ENCODE measurements around the gene DYNC1LI1.
"Not testable (repeated sequence)": the region's sequence is repeated elsewhere in the genome, so short reads cannot be mapped to it uniquely, and the experiment has no call there.

The DYNC1LI1 gene

GRCh38 chr3:32583708-32584107, 13.1 kb upstream of the DYNC1LI1 start:
- no peak for DNase-seq

- DNase-seq = not testable (repeated sequence)
Measured at GRCh38 chr3:32578669-32579068, 8.0 kb upstream of the DYNC1LI1 start.

DNA sequence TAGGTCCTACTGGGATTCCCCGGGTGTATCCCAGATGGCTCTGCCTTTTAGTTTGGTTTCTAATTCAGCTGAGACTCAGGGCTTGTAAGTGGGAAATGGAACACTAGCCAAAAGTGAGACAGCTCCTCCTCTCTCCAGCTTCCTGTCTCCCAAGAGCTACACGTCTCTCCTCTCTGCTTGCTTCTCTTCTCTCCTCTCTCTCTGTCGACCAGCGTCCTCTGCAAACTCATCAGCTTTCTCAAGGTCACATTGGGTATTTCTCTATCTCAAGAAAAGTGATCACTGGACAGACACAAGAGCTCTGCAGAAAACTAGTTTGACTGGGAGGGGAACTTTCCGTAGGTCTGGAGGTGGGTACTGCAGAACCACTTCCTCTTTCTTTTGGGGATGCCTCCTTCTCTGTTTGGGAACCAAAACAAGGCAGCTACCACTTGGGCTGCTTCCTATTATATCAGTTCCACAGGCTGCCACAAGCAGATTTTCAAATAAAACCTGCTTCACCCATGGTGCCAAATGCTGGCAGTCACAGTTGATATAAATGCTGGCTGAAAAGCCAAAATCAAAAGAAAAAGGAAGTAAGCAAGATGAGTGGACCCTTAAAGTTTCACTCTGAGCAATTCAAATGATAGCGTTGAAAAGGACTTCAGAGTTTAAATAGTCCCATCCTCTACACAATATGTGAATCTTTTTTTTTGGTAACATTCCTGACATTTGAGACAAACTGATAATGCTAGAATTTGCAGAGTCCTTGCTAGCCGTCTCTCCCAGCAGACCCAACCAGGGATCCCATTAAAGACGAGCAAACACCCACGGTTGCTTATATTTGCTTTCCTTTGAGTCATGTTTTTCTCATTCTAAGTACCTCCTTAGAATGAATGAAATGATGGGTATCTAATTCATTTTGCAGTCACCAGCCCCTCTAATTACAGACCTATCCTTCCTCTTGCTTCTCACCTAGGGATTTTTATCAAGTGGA, 7.2 kb upstream of the DYNC1LI1 start:
- DNase-seq = peak in 6 of 14 donors; percentile 1 to 45 (median 20)

DNA sequence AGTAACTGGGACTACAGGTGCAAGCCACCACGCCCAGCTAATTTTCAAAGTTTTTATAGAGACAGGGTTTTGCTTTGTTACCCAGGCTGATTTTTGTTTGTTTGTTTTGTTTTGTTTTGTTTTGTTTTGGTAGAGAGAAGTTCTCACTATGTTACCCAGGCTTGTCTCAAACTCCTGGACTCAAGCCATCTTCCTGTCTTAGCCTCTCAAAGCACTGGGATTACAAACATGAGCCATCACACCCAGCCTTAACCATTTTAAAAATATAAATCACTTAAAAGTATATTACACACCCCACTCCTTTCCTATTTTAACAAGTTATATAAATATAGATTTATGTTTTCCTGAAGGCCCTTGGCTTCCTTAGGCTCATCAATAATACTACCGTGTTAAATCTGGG, 6.5 kb upstream of the DYNC1LI1 start:
- DNase-seq = no peak

DNA sequence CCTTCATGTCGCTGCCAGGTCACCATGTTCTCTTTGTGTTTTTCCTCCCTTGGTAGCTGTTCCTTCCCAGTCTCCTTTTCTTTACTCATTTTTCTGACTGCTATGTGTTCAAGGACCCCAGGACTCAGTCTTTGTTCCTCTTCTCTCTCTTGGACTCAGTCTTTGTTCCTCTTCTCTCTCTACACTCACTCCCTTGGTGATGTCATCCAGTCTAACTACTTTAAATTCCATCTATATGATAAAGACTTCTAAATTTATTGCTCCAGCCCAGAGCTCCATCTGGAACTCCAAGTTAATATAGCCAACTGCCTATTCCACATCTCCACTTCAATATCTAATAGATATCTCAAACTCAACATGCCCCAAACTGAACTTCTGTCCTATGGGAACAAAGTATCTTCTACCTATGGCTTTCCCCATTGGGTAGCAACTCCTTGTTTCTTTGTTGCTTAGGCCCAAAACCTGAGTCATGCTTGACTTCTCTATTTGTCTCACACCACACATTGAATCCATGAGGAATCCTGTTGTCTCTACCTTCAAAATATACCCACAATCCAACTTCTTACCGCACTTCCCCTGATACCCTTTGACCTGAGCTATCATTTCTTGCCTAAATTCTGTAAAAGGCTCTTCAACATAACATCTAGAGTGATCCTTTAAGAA, 4.9 kb upstream of the DYNC1LI1 start:
- DNase-seq = no peak

GRCh38 chr3:32571192-32571485, 481 bp upstream of the DYNC1LI1 start:
- peak in 2 of 14 donors; percentile 92 to 96 for DNase-seq

DNA sequence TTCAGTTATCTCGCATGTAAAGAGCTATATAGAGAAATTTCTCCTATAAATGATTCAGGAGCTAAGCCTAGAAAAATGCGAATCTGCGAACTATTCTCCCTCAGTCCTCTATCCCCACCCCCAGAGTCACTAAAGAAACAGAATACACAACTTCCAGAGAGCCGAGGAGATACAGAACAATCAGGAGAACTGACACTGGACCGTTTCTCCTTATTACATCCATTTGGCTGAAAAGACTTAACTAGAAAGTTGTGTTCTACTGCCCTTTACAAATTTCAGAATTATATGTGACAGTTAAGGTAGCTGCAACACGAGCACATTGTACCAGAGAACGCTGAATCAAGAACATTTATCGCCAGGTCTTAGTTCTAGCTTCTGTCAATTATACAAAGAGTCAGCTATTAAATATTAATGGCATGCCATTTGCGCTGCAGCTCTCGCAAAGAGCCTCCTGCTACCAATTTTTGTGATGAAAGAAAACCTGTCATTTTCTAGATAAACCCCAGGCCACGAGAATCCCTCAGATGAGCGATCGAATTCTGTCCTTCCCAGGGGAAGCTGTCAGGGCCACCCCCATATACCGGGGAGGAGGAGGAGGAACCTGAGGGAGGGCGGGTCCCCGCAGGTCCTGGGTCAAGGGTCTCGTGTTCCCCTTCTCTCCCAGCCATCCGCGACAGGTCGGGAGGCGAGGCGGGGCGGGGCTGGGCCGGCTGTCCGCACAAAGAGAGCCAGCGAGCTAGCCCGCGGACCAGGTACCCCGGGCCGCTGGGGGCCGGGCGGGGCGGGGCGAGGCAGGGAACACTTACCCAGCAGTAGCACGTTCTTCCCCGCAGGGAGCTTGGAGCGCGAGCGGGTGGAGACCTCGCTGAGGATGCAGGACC, 878 bp downstream of the DYNC1LI1 start:
- DNase-seq = peak in 13 of 14 donors; percentile 18 to 86 (median 76)

GRCh38 chr3:32568953-32569352, 1.7 kb downstream of the DYNC1LI1 start:
- no peak for DNase-seq

DNA sequence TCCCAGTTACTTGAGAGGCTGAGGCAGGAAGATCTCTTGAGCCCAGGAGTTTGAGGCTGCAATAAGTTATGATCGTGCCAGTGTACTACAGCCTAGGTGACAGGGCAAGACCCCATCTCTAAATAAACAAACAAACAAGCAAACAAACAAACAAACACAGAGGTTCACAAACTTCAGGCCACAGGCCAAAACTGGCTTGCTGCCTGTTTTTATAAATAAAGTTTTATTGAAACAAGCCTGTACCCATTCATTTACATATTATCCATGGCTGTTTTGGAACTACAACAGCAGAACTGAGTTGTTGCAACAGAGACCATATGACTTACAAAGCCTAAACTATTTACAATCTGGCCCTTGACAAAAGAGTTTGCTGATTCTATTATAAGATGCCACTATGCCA, 6.5 kb downstream of the DYNC1LI1 start:
- DNase-seq = no peak

- no peak for DNase-seq
Measured at GRCh38 chr3:32562640-32563039, 8.0 kb downstream of the DYNC1LI1 start.

DNA sequence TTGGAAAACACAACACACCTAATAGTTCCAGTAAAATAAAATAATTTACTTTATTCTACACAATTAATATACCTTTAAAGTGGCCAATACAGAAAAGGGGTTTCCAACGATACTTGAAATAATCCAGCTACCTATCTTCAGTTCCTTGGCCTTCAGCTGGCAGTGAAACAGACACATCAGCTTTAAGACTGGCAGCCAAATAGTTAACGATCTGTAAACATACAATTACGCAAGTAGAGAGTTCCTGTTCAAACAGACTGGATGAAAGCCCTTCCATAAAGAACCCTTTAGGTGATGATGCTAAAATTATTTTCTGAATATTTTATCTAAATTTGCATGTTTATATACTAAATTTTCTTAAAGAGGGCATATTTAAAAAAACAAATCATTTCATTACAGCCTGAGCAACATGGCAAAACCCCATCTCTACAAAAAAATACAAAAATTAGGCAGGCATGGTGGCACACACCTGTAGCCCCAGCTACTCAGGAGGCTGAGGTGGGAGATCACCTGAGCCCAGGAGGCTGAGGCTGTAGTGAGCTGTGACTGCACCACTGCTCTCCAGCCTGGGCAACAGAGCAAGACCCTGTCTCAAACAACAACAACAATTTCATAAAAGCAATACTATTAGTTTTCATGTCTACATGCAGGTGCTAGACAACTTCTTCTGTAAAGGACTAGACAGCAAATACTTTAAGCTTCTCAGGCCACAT, 12.9 kb downstream of the DYNC1LI1 start:
- no peak for DNase-seq

DNA sequence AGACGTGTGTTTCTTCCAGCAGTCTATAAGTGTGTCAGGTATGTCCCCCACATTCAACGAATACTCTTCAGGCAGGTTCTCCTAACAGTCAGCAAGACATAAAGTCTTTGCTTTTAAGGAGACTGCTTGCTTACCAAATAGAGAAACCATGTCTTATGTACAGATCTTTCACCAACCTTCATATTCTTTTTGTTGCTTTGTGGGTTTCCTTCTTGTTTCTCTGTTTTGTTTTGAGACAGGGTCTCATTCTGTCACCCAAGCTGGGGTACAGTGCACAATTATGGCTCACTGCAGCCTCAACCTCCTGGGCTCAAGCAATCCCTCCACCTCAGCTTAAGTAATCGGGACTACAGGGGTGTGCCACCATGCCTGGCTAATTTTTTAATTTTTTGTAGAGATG, 14.3 kb downstream of the DYNC1LI1 start:
- DNase-seq = no peak

DNA sequence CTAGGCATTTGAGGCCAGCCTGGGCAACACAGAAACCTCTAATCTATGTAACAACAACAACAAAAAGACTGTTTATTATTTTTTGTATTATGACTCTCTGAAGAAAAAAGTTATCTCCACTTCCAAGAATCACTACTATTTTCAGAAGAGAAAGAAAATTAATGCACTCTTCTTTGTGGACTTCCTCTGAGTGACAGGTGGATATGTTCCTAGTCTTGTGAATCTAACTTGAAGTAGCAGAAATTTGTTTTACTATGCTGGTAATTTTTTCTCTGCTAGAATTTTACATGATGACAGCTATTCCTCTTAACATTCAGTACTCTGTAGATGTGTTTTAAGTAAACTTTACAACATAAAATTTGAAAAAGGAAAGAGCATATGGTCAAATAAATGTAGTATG, 16.7 kb downstream of the DYNC1LI1 start:
- DNase-seq = no peak

DNA sequence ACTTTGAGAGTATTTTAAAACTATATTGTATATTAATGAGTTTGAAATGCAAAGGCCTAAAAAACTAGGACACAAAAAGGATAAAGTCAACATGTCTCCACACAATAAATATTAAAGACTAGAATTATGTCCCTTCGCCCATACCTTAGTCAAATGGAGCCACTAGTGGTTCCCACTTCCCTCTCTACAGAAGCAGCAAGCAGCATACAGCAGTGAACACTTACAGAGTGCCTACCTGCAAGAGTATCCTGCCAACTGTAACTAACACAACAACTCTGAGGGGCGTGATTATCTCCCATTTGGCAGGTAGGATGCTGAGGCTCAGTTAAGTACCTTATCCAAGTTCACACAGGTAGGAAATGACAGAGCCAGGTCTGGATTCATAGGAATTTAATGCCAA, 17.2 kb downstream of the DYNC1LI1 start:
- DNase-seq = no peak

DNA sequence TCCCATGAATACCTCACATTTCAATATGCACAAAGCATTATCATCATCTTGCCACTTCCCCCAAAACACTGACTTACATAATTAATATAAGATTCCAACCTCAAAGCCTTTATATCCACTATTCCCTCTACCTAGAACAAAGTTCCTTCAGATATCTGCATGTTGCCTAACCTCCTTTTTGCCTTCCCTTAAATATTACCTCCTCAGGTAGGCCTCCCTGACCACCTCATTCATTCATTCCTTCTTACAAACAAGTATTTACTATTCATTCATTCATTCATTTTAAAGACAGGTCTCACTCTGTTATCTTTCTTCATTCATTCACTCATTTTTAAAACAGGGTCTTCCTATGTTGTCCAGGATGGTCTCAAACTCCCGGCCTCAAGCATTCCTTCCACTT, 18.6 kb downstream of the DYNC1LI1 start:
- DNase-seq = no peak

DNA sequence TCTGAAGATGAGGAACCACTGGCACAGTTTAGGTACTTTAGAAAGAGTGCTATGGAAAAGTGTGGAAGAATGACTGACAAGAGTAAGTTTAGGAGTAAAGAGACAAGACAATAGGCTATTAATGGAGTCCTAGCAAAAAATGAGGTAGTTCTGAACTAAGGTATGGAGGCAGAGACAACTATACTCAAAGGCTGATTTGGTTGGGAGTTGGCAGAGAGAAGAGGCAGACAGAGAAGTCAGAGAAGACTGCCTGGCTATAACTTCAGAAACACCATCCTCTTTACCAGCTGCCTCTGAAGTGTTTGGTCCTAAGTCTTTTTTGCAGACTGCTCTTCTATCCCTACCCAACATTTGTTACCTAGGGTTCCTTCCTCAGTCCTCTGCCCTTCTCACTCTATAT, 19.2 kb downstream of the DYNC1LI1 start:
- no peak for DNase-seq

- no peak for DNase-seq
Measured at GRCh38 chr3:32551087-32551486, 19.6 kb downstream of the DYNC1LI1 start.

DNA sequence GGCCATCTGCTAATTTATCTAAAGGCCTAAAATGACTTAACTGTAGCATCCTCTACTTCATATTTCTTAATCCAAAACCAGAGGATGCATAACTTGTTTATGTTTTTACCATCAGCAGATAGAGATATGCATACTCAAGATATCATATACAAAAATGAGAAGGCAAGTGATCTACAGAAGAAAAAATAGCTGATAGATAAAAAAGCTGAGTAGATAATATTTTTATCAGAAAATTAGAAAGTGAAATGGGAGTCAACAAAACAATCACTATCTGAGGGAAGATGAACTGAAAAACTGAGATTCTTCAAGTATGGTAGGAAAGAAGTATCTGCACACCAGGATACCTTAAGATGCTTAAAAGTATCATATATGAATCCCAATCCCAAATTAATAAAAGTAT, 25.4 kb downstream of the DYNC1LI1 start:
- no peak for DNase-seq

DNA sequence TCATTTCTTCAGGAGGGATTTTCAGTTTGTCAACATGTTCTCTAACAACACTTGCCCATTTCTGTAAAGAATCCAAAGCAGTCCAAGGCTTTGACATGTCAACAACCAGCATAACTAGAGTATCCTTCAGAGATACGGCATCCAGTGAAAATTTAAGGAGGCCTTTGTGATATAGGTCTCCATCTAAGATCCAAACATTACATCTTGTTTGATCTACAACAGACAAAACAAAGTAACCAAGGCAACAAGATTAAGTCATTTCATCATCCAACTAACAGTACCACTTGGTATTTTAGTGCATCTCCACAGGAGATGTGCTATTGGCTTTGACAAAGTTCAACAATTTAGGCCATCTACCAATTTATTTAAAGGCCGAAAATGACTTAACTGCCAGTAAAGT, 25.8 kb downstream of the DYNC1LI1 start:
- DNase-seq = no peak

DNA sequence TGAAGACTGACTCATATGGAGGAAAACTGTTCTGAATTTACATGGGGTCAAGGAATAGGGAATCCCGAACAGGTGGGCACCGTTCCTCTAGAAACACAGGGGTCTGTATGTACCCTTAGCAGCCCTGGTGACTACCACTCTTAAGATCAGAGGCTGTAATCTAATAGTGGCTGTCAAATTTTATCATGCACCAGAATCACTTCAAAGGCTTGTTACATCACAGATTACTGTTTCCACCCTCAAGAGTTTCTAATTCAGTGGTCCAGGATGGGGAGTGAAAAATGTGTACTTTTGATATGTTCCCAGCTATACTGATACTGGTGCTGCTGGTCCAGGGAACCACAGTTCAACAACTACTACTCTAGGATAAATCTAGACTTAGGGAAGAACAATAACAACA, 27.9 kb downstream of the DYNC1LI1 start:
- no peak for DNase-seq

DNA sequence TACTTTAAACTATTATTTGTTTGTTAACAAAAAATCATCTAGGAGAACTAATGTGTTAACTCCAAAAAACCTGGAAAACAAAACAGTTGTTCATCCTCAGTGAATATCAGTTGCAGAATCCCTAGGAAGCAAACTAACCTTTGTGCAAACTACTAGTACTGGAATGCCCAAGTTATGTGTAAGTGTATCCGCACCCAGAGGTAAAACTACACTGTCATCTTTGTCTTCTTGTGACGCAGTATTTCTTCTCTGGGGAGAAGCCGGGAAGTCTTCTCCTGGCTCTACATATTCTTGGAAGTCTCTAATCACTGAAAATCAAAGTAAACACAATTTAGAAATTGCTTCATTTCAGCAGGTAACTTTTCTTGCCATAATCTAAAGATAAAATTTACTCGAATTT, 29.8 kb downstream of the DYNC1LI1 start:
- DNase-seq = no peak

- no peak for DNase-seq
Measured at GRCh38 chr3:32532434-32532833, 38.2 kb downstream of the DYNC1LI1 start.
